Caki2 (cell line): ENCODE data around the gene OLFML1. TPM values are rescaled to one million over a fixed set of nuclear protein-coding genes. Genes with fewer than 3 reads are reported as not detected.

ENCODE experiments used
- DNase-seq: peaks from one replicate; pipeline ENCODE4 v3.0.0-alpha.2; 2015; ENCODE audit warnings: low read depth
- in situ Hi-C: cut with HindIII; loops from 2 replicates; pipeline ENCODE4 v1.10.0; 2016; ENCODE audit warnings: low sequenced_read_pairs, low pct_unique_long_range_greater_than_20kb, mixed read lengths
- total RNA-seq: library from RNA; depleted of rRNA; stranded (reverse); fragments of >200 nt; shearing (Covaris generic); gene quantifications from 2 replicates; pipeline ENCODE4 v1.2.3, GENCODE V29; 2014; ENCODE audit warnings: low replicate concordance

Gene OLFML1
- total RNA-seq, 1 experiment from 2014 or later = not detected

DNA sequence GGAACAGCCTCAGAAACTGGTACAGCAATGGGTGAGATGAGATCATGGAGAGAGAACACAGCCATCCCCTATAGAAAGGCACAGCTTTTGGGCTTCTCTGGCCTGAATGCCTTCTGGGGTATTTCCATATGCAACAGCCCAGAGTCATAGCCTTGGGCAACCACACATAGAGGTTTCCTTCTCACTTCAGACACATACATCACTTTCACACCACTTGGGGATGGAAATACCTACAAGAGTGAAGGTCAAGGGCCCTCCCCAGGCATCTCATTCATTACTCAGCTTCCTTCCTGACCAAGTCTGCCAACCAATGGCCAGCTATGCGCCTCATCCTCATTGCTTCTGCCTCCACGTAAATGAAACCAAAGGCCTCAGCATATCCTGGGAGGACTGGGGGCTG is 17.7 kb upstream of the OLFML1 start:
- DNase-seq = no peak
- in situ Hi-C loops = no loop called here

DNA sequence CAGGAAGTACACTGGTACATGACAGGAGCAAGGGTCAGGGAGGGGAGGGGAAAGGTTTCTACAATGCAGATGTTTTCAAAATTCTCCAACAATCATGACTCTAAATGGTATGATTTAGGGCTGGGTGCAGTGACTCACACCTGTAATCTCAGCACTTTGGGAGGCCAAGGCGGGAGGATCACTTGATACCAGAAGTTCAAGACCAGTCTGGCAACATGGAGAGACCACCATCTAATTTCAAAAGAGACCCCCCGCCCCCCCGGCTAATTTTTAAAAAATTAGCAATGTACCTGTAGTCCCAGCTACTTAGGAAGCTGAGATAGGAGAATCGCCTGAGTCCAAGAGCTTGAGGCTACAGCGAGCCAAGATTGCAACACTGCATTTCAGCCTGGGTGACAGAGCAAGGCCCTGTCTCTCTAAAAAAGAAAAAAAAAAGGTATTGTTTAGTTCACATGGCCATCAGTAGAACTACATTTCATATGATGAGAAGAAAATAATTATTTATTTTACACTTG is 15.9 kb upstream of the OLFML1 start:
- in situ Hi-C loops = no loop called here
- DNase-seq = no peak

DNA sequence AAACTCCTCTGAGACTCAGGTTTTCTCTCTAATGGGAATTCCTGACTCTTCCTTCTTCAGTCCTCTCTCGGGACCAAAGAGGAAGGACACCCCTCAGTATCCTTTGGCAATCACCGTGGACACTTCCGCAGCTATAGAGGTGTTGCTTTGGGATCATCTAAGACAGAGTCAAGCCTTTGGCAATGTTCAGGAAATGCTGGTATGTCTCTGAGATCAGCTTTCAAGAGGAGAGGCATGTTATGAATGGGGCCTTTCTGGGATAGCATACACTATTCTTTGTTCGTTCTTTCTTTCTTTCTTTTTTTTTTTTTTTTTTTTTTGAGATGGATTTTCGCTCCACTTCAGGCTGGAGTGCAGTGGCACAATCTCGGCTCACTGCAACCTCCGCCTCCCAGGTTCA is 14.2 kb upstream of the OLFML1 start:
- in situ Hi-C loops = no loop called here

DNA sequence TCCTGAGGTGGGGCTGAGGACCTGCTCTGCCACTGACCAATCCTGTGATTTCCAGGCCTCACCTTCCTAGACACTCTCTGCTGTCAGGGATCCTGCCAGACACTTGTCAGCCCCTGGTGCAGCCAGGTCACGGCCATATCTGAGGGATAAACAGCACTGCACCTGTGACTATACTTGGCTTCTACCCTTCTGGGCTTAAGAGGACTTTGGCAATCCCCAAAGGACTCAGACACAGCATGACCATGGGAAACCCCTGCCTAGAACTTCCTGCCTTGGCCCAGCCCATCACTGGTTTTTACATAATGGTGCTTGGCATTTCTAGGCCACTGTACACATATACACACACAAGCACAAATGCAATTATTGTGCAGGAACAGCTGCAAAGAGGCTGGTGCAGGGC is 11.6 kb upstream of the OLFML1 start:
- no peak for DNase-seq
- in situ Hi-C loops = no loop called here

More for the DNA sequence above, 14.2 kb upstream of the OLFML1 start:
- no peak for DNase-seq

GRCh38 chr11:7480113-7480512 is 5.2 kb upstream of the OLFML1 start:
- DNase-seq = no peak
- in situ Hi-C loops = no loop called here

GRCh38 chr11:7484131-7484530 is 1.2 kb upstream of the OLFML1 start:
- in situ Hi-C loops = no loop called here
- no peak for DNase-seq

GRCh38 chr11:7484645-7485044 is 661 bp upstream of the OLFML1 start:
- in situ Hi-C loops = no loop called here
- DNase-seq = no peak

DNA sequence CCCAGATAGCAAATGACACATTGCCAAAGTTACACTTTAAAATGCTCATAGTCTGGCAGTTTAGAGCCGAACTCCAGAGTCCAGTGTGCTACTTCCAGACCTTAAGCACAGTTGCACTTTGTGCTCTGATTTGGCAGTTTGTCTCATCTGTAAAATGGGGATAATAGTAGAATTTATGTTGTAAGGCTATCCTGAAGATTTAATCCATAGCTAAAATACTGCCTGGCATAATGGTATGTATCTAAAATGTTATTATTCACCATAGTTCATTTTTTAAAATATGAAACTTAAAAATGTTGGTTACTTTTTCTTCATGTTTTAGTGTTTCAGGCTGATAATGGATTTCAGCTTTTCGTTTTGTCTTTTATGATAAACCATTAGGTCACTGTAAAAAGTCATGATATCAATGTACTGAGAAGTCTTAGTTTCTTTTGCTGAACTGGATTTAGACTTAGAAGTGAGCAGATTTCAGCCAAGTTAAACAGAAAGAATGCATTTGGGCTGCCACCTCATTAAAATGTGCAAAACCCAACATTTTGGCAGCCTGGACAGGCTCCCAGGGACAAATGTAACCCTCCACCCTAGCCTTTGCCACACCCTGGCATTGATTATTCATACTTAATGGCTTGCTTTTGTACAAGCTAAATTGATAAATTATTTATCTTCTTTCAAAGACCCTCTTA is 933 bp downstream of the OLFML1 start:
- DNase-seq = no peak
- in situ Hi-C loops = no loop called here

GRCh38 chr11:7486781-7487140 is 1.5 kb downstream of the OLFML1 start:
- DNase-seq = no peak
- in situ Hi-C loops = no loop called here

DNA sequence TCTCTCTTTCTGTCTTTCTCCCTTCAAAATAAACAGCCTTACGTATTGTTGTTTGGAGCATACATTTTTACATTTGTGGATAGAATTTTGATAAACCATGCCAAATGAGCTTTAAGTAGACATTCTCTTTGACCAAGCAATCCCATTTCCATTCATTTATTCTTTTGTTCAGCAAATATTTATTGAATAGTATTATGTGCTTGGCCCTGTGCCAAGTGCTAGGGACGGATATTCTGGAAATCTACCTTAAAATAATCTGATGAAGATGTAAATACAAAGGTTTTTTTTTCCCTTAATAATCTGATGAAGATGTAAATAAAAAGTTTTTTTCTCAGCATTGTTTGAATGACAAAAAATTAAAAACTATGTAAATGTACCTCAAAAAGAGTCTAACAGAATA is 2.1 kb downstream of the OLFML1 start:
- no peak for DNase-seq
- in situ Hi-C loops = no loop called here

DNA sequence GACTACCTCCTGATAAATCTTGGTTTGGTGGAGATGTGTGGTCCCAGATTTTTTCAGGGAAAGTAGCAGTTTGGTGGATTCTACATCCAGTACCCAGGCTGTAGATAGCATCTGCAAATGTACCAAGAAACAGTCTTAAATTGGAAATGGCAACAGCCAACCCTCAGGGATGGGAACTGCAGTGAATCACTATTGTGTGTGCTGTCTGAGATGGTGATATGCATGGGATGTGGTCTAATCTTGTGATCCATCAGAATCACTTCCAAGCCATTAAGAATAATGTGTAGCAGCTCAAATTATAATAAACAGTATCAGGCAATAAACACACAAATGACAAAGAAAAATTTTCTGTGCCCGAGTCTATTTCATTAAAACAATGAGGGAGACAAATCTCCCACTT is 3.4 kb downstream of the OLFML1 start:
- in situ Hi-C loops = no loop called here
- DNase-seq = no peak

- no peak for DNase-seq
- in situ Hi-C loops = no loop called here
Observed at GRCh38 chr11:7489376-7489775, 4.1 kb downstream of the OLFML1 start.

DNA sequence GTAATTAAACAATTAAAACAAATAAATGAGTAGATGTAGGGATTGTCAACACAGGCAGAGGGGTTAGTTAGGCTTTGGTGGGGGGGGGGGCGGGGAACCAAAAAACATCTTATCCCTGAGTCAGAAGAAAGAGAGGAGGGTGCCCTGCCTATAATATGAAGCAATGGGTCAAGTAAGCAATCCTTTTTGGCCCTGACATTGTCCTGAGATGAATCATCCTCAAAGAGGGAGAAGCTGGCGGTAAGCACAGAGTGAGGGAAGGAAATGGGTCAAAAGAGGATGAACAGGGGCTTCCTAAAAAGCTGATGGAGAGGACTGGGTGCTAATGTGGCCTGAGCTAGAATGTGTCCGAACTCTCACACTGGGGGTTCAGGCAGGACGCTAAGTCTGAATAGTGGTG is 4.7 kb downstream of the OLFML1 start:
- no peak for DNase-seq
- in situ Hi-C loops = no loop called here

DNA sequence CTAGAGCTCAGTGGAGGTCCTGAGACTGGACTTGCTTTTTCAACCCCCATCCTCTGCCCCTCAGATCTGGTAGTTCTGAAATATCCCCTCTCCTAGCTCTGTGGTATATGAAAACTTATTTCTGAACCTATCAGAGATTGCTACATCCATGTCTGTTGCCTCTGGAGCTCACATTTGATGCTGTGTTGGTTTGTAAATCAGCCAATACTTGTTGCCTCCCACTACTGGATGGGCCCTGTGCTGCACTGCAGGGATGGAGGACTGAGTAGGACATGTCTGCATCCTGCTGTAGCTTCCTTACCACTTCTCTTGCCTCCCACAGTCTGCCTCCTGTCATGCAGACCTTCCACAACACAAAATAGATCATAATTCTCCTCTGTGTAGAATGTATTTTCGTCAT is 5.2 kb downstream of the OLFML1 start:
- no peak for DNase-seq
- in situ Hi-C loops = no loop called here

DNA sequence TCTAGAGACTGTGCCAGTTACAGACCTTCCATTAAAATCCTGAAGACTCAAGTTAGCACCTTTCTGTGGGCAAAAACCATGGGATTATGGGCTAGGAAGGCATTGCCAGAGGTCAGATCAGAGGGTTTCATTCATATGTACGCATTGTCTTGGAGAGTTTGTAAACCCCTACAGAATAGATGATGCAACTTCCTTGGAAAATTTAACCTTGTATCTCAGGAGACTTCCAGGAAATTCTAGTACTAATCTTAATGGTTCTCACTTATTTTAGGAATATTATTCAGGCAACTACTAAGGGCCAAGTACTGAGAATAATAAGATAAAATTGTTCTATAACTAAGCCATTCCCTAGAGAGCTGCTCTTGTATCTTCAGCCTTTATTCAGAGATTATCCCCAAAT is 6.9 kb downstream of the OLFML1 start:
- in situ Hi-C loops = no loop called here
- no peak for DNase-seq

DNA sequence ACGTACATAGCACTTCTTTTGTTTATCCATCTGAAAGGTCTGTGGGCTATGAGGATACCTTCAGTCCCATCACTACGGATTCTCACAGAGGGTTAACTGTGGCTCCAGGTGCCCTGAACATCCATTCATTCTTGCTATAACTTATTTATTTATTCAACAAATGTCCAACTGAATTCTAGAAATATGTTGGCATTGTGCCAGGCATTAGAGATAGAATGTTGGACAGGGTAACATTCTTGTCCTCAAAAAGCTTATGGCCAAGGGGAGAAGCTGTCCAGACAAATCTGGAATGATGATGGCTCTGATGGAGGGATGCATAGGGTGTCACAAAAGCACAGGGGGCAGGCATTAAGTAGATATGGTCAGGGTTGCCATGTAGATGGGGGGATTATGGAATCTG is 8.4 kb downstream of the OLFML1 start:
- in situ Hi-C loops = no loop called here

DNA sequence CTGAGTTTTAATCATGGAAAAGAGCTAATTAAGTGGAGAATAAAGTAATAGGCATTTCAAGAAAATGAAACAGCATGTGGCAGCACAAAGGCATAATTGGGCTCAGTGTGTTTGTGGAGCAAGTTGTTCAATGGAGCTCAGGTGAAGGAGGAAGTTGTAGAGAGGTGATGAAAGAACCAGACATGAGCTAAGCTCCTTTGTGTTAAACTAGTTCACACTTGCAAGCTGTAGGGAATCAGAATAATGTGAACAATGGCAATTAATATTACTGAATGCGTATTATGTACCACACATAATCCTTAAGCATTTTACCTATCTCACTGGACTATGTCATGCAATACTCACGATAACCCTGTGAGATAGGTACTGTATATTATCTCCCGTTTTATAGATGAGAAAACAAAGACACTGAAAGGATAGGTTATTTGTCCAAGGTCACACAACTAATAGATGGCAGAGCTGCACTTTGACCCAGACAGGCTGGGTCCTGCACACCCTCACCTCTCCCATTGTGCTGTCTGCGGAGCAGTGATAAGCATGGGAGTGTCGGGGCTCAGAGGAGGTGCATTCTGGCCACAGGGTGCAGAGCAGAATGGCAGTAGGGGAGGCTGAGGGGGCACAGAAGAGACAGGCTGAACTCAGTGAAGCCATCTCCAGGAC is 8.9 kb downstream of the OLFML1 start:
- no peak for DNase-seq
- in situ Hi-C loops = no loop called here

More for the DNA sequence above, 8.4 kb downstream of the OLFML1 start:
- no peak for DNase-seq

DNA sequence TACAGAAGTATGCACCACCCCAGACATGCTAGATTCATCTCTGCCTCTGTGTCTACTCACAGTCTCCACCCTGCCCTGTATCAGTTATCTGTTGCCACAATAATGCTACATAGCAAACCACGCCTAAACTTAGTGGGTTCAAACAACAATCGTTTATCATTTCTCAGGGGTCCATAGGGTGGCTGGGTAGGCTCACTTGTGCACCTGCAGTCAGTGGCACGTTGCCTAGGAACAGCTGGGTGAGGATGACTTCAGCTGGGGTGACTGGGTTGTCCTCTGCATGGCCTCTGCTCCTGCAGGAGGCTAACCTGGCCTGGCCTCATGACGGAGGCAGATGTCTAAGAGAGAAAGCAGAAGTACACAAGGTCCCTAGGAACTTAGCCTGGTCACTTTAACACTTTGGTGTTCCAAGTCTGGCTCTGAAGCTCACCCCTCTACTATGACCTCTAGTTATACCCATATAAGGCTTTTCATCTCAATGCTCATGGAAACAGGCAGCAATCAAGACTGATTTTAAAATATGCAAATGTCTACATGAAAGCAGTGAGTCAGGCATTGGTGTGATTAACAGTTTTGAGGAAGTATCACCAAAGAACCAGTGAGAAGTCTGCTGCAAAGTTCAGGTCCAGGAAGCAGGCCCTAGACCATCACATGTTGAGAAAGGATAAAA is 10.7 kb downstream of the OLFML1 start:
- in situ Hi-C loops = no loop called here
- DNase-seq = no peak

DNA sequence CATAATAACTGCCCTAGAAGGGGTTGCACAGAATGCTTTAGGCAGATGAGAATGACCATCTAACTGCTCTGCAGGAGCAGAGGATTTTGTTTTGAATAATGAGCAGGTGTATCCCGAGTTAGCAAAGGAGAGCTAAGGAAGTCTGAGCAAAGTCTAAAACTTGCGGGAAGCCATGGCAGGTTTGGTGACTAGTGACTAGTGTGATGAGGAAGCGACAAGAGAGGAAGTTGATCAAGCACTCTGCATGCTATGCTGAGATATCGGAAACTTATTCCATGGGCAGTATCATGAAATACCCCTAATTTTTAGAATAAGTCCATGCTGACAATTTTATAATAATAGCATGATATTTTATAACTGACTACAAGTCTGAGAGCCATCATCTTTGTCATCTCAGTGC is 12.9 kb downstream of the OLFML1 start:
- in situ Hi-C loops = no loop called here
- DNase-seq = no peak

- in situ Hi-C loops = no loop called here
Observed at GRCh38 chr11:7499081-7499480, 13.8 kb downstream of the OLFML1 start.

More at GRCh38 chr11:7499081-7499480, 13.8 kb downstream of the OLFML1 start:
- DNase-seq = no peak
